GM18909 (cell line): ENCODE data around the gene LRRC61.
"Not testable (repeated sequence)": the region's sequence is repeated elsewhere in the genome, so short reads cannot be mapped to it uniquely, and the experiment has no call there.

Source experiments
- ATAC-seq: cut with Tn5 transposase; IDR thresholded peaks from one replicate; pipeline ENCODE4 v1.9.1; 2021; ENCODE audit warnings: mild to moderate bottlenecking; ENCODE audit not compliant: unreplicated experiment, poor library complexity

Gene LRRC61, protein sequence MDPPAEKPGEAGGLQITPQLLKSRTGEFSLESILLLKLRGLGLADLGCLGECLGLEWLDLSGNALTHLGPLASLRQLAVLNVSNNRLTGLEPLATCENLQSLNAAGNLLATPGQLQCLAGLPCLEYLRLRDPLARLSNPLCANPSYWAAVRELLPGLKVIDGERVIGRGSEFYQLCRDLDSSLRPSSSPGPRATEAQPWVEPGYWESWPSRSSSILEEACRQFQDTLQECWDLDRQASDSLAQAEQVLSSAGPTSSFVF

GRCh38 chr7:150322833-150323681 is at the start of gene LRRC61, which contains the start of gene ACTR3C:
LRRC61 (plus strand) TSS chr7:150323355; CDS start chr7:150336862, 13,507 bp downstream.
ACTR3C (minus strand) TSS chr7:150323545; CDS start chr7:150295296, 28,249 bp downstream.
- ATAC-seq = peak; percentile 64

DNA sequence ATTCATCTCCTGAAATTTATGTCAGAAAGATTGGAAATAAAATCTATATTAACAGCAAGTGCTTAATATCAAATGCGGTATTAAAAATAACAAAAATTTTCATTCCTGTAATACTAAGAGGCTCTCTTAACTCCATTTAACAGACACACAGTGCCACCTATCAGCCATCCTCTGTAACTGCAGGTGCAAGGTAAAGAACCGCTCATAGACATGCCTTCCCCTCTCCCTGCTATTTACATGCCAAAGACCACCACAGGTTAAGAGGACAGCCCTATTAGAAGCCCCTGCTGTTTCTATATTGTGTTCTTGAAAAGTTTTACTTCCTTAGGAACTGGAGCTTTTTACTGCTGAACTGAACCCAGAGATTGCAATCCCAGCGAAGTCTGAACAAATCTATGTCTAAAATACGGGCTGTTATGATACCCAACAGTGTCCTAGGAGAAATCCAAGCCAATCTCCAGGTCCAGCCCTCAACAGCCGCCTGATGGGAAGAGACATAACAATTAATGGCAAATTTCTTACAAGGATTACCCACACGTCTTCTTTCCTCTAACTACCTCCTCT is 46.9 kb upstream of the LRRC61 start:
- ATAC-seq = not testable (repeated sequence)

GRCh38 chr7:150278383-150278782 is 44.8 kb upstream of the LRRC61 start:
- not testable (repeated sequence) for ATAC-seq

- ATAC-seq = not testable (repeated sequence)
Observed at GRCh38 chr7:150281681-150282403, 41.3 kb upstream of the LRRC61 start.

DNA sequence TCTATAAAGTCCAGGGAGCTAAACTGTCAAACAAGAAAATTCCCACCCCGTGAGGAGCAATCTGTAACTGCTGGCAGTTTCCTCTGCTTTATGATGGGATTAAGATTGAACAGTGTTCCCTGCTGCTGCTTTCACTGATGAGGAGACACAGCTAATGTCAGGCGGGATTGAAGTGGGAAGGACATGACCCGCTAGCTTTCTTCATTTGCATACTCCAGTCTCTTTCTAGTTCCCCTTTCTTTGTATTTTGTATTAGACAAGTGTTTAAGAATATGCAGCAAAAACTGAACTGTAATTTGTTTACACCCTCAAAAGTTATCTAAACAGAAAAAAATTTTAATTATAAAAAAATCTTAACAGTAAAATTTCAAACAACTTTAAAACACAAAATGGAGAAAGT is 40.0 kb upstream of the LRRC61 start:
- ATAC-seq = not testable (repeated sequence)

GRCh38 chr7:150283608-150284007 is 39.5 kb upstream of the LRRC61 start:
- not testable (repeated sequence) for ATAC-seq

DNA sequence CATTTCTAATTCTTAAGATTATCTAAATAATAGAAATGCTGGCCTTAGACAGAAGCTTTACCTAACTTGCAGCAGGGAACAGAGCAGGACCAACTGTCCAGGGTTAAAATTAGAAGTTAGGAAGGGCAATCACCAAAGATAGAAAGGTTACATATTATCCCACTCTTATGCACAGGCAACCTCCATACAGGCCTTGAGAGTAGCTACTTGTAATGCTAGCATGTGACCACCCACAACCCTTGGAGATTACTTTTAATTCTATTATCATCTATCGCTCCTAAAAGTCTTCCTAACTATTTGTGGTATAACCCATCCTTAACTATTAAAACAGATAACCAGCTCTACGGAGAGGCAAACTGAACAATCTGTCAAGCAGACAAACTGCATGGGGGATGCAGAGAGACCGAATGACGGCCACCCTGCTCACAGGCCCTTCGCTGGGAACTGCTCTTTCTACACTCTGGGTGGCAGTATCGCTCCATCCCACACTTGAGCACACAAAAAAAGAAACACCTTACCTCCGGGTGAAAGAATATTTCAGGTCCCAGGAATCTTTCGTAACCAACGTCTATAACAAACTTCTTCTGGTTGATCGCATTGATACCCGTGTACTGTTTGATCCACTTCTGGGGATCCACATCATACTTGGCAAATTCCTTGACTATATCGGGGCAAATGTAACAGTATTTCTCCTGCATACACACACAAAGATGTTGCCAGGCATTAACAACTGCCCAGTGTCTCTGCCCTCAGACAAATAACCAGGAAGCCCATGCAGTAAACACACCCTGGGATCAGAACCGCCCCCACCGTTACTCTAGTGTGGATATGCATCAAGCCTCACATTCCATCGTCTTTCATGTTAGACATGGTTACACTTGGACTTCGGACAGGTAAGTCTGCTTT is 37.1 kb upstream of the LRRC61 start:
- peak; percentile 63 for ATAC-seq

GRCh38 chr7:150287815-150288214 is 35.3 kb upstream of the LRRC61 start:
- ATAC-seq = not testable (repeated sequence)

DNA sequence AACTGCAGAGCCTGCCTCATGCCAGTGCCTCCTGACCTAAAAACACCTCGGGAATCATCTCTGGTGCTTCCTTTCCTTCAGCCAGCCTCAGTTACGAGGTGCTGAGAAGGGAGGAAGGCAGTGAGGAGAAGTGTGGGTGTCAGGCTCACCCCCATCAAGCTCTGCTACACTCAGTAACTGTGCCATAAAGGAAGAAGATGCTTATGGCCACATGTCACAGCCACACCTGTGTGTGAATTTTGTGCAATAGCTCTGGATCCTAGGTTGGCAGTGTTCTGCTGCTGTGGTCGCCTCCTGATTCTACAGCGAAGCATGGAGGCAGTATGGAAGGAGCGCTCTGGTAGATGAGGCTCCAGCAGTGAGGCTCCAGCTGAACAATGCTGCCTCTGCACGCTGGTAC is 34.3 kb upstream of the LRRC61 start:
- ATAC-seq = not testable (repeated sequence)

GRCh38 chr7:150290317-150290716 is 32.8 kb upstream of the LRRC61 start:
- not testable (repeated sequence) for ATAC-seq

DNA sequence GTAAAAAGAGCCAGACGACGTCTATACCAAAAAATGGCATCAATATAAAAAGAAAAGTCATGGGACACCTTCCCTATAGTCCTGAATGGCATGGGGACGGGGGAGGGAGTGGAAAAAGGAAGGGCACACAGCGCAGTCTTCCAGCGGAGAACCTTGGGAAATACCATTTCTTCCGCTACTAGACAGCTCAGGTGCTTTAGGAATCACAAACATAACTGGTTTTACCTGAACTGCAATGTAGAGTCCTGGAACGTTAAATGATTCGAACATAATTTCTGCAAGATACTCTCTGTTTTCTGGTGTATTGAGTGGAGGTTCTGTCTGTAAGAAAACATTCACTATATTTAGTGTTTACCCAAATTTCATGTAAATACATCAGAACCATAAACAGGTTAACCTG is 28.1 kb upstream of the LRRC61 start:
- not testable (repeated sequence) for ATAC-seq

DNA sequence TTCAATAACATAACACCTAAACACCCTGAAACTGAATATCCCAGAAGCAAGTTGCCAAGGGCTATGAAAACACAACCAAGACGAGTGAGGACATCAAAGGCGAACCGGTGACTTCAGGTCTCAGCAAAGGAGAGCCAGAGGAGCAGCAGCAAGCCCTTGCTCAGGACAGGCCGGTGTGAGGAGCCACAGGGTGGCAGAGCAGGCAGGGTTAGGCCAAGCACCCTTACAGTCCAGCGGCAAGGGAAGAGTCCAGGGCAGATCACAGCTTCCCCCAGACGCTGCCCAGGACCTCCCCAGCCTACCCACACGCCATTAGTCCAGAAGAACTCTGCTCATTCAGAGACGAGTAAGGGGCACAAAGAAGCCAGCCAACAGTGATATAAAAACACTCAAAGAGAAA is 27.5 kb upstream of the LRRC61 start:
- not testable (repeated sequence) for ATAC-seq

DNA sequence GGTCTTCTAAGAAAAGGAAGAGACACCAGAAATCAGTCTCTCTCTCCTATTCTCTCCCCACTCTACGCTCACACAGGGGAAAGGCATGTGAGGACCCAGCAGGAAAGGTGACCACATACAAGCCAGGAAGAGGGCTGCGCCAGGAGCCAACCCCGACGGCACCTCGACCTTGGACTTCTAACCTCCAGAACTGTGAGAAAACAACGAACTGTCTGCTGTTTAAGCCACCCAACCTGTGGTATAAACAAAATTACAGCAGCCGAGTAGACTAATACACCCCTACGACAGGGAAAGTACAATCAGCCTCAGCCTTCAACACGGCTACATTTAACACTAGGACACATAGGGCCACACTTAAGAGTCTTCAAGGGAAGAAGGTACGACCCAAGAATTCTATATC is 26.4 kb upstream of the LRRC61 start:
- not testable (repeated sequence) for ATAC-seq

GRCh38 chr7:150297978-150298377 is 25.2 kb upstream of the LRRC61 start:
- not testable (repeated sequence) for ATAC-seq

DNA sequence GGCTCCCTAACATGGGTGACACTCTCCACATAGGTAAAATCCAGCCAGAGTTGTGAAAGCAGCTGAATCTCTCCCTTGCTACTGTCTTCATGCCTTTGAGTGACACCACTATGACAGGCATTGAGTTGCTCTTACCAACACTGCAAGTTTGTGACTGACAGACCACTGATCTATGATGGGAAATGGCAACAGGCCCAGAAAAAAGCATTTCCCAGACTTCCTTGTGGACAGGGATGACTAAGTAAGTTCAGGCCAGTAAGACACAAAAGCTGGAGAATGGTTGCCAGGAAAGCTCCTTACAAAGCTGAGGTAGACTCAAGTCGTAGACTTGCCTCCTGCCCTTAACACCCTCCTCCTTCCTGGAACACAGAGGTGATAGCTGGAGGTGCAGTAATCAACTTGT is 20.2 kb upstream of the LRRC61 start:
- not testable (repeated sequence) for ATAC-seq

- ATAC-seq = not testable (repeated sequence)
Observed at GRCh38 chr7:150304499-150305258, 18.5 kb upstream of the LRRC61 start.

DNA sequence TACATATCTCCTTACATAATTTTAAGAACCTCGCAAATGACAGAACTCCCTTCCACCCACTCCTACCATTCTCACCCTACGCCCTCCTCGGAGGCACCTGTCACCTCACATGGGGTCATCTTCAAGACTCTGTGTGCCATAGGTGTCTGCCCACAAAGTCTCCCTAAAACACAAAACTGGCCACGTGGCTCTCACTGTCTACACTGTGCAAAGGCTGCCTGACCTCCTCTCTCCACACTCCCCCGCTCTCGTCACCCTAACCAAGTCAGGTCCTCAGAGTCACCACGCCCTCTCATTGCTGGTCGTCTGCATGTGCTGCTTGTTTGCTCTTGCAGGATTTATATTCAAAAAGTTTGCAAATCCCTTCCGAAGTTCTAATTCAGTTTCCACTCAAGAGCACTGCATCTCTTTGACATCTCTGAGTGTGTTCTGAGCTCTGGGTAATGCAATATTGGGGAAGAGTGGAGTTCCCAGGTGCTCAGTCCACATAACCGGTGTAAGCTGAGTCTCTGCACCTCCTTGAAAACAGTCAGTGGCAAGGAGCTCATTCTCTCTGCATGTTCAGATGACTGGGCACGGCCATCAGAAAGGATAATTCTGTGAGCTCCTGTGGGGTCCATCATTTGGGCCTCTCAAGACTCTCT is 17.8 kb upstream of the LRRC61 start:
- ATAC-seq = not testable (repeated sequence)

DNA sequence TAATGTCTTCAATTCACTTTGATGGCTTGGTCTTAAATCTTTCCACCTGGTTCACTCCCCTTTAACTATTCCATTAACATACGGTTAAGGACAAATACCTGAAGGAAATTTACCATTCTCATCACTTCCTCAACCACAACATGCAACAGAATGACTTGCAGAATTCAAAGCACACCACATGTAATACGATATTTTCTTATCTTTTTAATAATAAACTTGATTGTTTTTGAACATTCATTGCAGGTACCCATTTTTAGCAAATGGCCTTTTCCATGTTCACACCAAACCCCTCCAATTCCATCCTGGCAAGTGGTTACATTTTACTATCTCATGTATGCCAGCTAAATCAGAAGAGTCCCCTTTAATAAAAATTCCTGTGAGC is 17.3 kb upstream of the LRRC61 start:
- not testable (repeated sequence) for ATAC-seq
